ENCODE measurements around the gene DDX6.

DNA sequence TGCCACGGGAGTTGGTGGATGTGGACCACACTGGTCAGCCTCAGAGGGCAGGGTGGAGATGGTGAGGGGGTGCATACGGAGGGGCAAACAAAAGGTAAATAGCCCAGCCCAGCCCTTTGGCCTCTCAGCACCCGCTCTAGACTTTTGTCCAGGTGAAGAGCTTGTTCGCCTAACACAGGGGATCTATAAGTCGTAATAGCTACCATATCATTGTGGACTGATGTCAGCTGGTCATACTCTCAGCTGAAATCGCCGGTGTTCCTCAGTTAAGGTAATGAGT, 84.5 kb downstream of the DDX6 start:
- TF ChIP-seq POLR3G (IDR thresholded peaks at IDR 0.05; ENCODE audit: extremely low read depth, insufficient read length, insufficient replicate concordance) = no peak
- TF ChIP-seq ZNF224 (CRISPR knock-in tag; IDR thresholded peaks at IDR 0.05) = no peak
- no peak for TF ChIP-seq ZNF24 (IDR thresholded peaks at IDR 0.05)
- TF ChIP-seq SMAD1 (IDR thresholded peaks at IDR 0.05; ENCODE audit: low read depth, low read length, partially characterized antibody) = no peak
- no peak for TF ChIP-seq CBX2 (IDR thresholded peaks at IDR 0.05; ENCODE audit: insufficient read depth, low read length, poor library complexity, severe bottlenecking)
- no peak for TF ChIP-seq RAD21 (CRISPR knock-in tag; conservative IDR thresholded peaks at IDR 0.05 in 1 of 2, IDR thresholded peaks at IDR 0.05 in 1 of 2)
- no peak for TF ChIP-seq ZNF318 (IDR thresholded peaks at IDR 0.05; ENCODE audit: borderline replicate concordance in 1 of 2, low read depth in 1 of 2)
- TF ChIP-seq DNMT1 (IDR thresholded peaks at IDR 0.05) = no peak
- no peak for TF ChIP-seq ZZZ3 (IDR thresholded peaks at IDR 0.05)
- no peak for TF ChIP-seq ZNF41 (CRISPR knock-in tag; conservative IDR thresholded peaks at IDR 0.05)
- no peak for TF ChIP-seq ZNF165 (CRISPR knock-in tag; IDR thresholded peaks at IDR 0.05; ENCODE audit: borderline replicate concordance)

All from K562 (cell line).